Measurements from ENCODE around the gene PLXNA2.

DNA sequence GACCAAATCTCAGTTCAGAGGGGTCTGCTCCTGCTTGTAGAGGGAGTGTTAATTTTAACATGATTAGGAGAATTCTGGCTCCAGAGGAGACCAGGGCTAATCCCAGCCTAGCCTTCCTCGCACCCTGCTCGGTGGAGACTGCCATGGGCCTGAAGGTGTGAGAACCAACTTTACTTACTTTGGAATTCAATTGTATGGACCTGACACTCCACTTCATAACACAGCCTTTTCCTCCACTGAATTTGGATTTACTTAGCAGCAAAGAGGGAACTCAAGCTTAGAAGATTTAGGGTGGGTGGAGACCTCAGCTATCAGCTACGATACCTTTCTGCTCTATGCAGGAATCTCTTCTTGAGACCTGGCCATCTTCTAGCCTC lies 11.5 kb downstream of the PLXNA2 start:
- no peak for TF ChIP-seq POLR2AphosphoS5 (IDR thresholded peaks at IDR 0.05; ENCODE audit: low read depth, low read length)
- TF ChIP-seq POLR2A (IDR thresholded peaks at IDR 0.05; ENCODE audit: low read depth, low read length) = no peak
- TF ChIP-seq SPI1 (IDR thresholded peaks at IDR 0.05; ENCODE audit: low read depth, low read length) = no peak
- no peak for TF ChIP-seq TAF1 (IDR thresholded peaks at IDR 0.05; ENCODE audit: low read depth, low read length)

All from GM12891 (cell line).